GM19438 (cell line): ENCODE results near the gene JADE2.
A peak's percentile ranks its signal among the peaks of the same experiment; 100 is the strongest.
"Not testable (repeated sequence)": the region's sequence is repeated elsewhere in the genome, so short reads cannot be mapped to it uniquely, and the experiment has no call there.

Experiments used
- ATAC-seq: cut with Tn5 transposase; IDR thresholded peaks from one replicate; pipeline ENCODE4 v1.9.1; 2021; ENCODE audit warnings: low read depth; ENCODE audit not compliant: unreplicated experiment

The JADE2 gene

GRCh38 chr5:134547999-134548658, 22.7 kb downstream of the JADE2 start:
- ATAC-seq: no peak

GRCh38 chr5:134549714-134550113, 24.2 kb downstream of the JADE2 start:
- no peak for ATAC-seq

GRCh38 chr5:134550271-134551214, 25.1 kb downstream of the JADE2 start:
- no peak for ATAC-seq

- no peak for ATAC-seq
These were observed 26.4 kb downstream of the JADE2 start for GRCh38 chr5:134551901-134552300.

GRCh38 chr5:134552301-134552700, 26.8 kb downstream of the JADE2 start:
- no peak for ATAC-seq

- ATAC-seq: not testable (repeated sequence)
These were observed 27.2 kb downstream of the JADE2 start for GRCh38 chr5:134552716-134553115.

- peak; percentile 2 for ATAC-seq
These were observed 28.4 kb downstream of the JADE2 start for GRCh38 chr5:134553821-134554267.

GRCh38 chr5:134554319-134555222, 29.1 kb downstream of the JADE2 start:
- ATAC-seq: peak; percentile 36

- peak; percentile 5 for ATAC-seq
These were observed 29.9 kb downstream of the JADE2 start for GRCh38 chr5:134555223-134555889.

- no peak for ATAC-seq
These were observed 30.4 kb downstream of the JADE2 start for GRCh38 chr5:134555890-134556311.

- not testable (repeated sequence) for ATAC-seq
These were observed 31.1 kb downstream of the JADE2 start for GRCh38 chr5:134556588-134556987.

- ATAC-seq: no peak
These were observed 31.5 kb downstream of the JADE2 start for GRCh38 chr5:134556994-134557393.

GRCh38 chr5:134559672-134560071, 34.2 kb downstream of the JADE2 start:
- no peak for ATAC-seq

- no peak for ATAC-seq
These were observed 35.2 kb downstream of the JADE2 start for GRCh38 chr5:134560698-134561097.

- ATAC-seq: no peak
These were observed 36.4 kb downstream of the JADE2 start for GRCh38 chr5:134561871-134562296.

- no peak for ATAC-seq
These were observed 37.8 kb downstream of the JADE2 start for GRCh38 chr5:134563221-134563620.

GRCh38 chr5:134563962-134564361, 38.5 kb downstream of the JADE2 start:
- no peak for ATAC-seq

GRCh38 chr5:134564396-134564795, 38.9 kb downstream of the JADE2 start:
- no peak for ATAC-seq

GRCh38 chr5:134565791-134566740, 40.6 kb downstream of the JADE2 start:
- ATAC-seq: no peak
